Astrocyte of the cerebellum (primary cell): ENCODE results near the gene CPT1B.

ENCODE experiments used
- DNase-seq: peaks from one replicate; pipeline ENCODE4 v3.0.0-alpha.2; 2011; ENCODE audit warnings: low read depth
- H3K4me3 ChIP-seq: 2 replicates; pipeline ENCODE4 v1.5.1; 2011; ENCODE audit warnings: mild to moderate bottlenecking, low read depth, low read length, moderate library complexity
- CTCF ChIP-seq: IDR thresholded peaks from 2 replicates; pipeline ENCODE4 v1.5.1; 2012; ENCODE audit warnings: low read length, low read depth, moderate library complexity, mild to moderate bottlenecking; ENCODE audit errors: missing control alignments
- in situ Hi-C: cut with HindIII; loops from 2 replicates; pipeline ENCODE4 v1.10.0; 2017; ENCODE audit warnings: low sequenced_read_pairs

Gene CPT1B

DNA sequence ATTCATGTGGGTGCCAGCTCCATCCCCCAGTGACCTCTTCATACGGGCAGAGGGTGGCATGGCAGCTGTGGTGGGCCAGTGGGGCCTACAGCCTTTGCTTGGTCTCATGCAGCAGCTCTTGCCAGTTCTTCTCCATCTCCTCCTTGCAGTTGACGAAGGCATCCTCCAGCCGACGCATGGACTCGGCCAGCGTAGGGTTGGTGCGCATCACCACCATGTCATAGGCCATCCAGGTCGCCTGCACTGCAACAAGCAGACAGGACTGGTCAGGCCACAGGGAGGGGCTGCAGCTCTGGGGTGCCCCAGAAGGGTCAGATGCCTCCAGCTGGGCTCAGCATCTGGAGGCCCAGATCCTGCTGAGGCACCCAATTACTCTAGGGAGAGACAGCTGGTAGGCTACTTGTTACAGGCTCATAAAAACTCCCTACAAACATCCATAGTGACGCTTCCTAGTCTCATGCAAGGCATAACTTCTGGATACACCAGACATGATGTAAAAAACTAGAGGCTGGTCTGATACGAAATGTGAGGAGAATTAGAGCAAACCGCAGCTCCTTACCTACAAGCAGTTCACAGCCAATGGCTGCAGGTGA is 27.0 kb downstream of the CPT1B start:
- in situ Hi-C loops = no loop called here
- DNase-seq = no peak

GRCh38 chr22:50550395-50550794 is 27.8 kb downstream of the CPT1B start:
- no peak for TF ChIP-seq CTCF
- in situ Hi-C loops = no loop called here
- H3K4me3 ChIP-seq = no peak overlapping the region
- no peak for DNase-seq

More for the DNA sequence above, 27.0 kb downstream of the CPT1B start:
- no peak overlapping the region for H3K4me3 ChIP-seq
- no peak for TF ChIP-seq CTCF

DNA sequence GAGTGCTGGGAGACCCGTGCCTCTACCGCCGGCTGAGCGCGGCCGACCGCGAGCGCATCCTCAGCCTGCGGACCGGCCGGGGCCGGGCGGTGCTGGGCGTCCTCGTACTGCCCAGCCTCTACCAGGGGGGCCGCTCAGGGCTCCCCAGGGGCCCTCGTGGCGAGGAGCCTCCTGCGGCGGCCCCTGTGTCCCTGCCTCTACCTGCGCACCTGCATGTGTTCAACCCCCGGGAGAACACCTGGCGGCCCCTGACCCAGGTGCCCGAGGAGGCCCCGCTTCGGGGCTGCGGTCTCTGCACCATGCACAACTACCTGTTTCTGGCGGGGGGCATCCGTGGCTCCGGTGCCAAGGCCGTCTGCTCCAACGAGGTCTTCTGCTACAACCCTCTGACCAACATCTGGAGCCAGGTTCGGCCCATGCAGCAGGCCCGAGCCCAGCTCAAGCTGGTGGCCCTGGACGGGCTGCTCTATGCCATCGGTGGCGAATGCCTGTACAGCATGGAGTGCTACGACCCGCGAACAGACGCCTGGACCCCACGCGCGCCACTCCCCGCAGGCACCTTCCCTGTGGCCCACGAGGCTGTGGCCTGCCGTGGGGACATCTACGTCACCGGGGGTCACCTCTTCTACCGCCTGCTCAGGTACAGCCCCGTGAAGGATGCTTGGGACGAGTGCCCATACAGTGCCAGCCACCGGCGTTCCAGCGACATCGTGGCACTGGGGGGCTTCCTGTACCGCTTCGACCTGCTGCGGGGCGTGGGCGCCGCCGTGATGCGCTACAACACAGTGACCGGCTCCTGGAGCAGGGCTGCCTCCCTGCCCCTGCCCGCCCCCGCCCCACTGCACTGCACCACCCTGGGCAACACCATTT is 29.1 kb downstream of the CPT1B start:
- in situ Hi-C loops = no loop called here
- H3K4me3 ChIP-seq = no peak overlapping the region
- no peak for DNase-seq
- no peak for TF ChIP-seq CTCF

GRCh38 chr22:50548040-50548920 is 29.9 kb downstream of the CPT1B start:
- no peak for TF ChIP-seq CTCF
- H3K4me3 ChIP-seq = no peak overlapping the region
- in situ Hi-C loops = no loop called here
- DNase-seq = no peak

- no peak for TF ChIP-seq CTCF
- DNase-seq = no peak
- no peak overlapping the region for H3K4me3 ChIP-seq
- in situ Hi-C loops = no loop called here
Measured at GRCh38 chr22:50547263-50547985, 30.8 kb downstream of the CPT1B start.
